GM18861 (cell line): ENCODE results near the gene ALDH1A1.

Source experiments
- ATAC-seq: cut with Tn5 transposase; IDR thresholded peaks from one replicate; pipeline ENCODE4 v1.9.1; 2021; ENCODE audit not compliant: unreplicated experiment

Gene ALDH1A1

GRCh38 chr9:72858089-72858912 lies 94.6 kb downstream of the ALDH1A1 start:
- ATAC-seq = no peak

- no peak for ATAC-seq
Observed at GRCh38 chr9:72857624-72857996, 95.2 kb downstream of the ALDH1A1 start.

GRCh38 chr9:72856972-72857623 lies 95.8 kb downstream of the ALDH1A1 start:
- ATAC-seq = peak; percentile 73

GRCh38 chr9:72855890-72856523 lies 96.8 kb downstream of the ALDH1A1 start:
- ATAC-seq = no peak

DNA sequence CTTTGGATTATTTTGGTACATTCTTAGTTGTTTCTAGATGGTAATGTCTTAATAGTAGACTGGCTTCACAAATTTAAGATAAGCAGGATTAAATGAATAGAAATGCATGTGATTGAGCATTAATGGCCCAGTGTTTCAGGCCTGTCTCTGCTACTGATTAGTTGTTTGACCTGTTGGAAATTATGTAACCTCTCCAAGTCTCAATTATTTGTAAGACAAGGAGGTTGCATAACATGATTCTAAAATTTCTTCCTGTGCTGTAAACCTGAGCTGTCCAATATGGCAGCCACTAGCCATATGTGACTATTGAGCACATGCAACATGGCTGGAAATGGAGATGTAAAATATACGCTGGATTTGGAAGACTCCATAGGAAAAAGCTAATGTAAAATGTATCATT lies 97.5 kb downstream of the ALDH1A1 start:
- no peak for ATAC-seq
